ENCODE results near the gene ITPR3.

GRCh38 chr6:33590531-33591198 lies 30.5 kb upstream of the ITPR3 start:
- peak in 4 of 5 experiments; percentile 16 to 55 (median 30) for TF ChIP-seq CTCF (IDR thresholded peaks at IDR 0.05)
- TF ChIP-seq POLR2A (IDR thresholded peaks at IDR 0.05): no peak
